ENCODE measurements around the gene RPL29. TPM values are rescaled to one million over a fixed set of nuclear protein-coding genes. Genes with fewer than 3 reads are reported as not detected.

The RPL29 gene
- total and polyA plus RNA-seq, 2 of the 8 experiments (the other 6 are each of a cell fraction or from before 2014, with no cell fraction given), result 1,467 to 2,660 TPM

DNA sequence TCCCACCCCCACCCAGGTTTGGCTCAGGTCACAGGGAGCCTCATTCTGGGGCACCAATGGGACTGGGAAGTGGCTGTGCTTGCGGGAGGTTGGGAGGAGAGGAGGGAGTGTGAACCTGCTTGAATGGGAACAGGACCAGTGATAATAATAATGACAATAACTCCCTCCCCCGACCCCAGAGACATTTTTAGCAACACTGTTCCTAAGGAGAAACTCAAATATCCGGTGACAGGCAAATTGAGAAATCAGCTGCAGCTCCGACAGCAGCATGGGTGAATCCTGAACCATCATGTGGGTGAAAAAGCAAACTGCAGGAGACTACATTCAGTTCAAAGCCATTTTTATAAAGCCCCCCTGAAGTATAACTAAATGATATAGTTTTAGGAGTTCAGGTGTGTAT lies 11.6 kb upstream of the RPL29 start:
- no peak for DNase-seq (ENCODE audit: low read depth in 1 of 2, low spot score in 2 of 2)
- Histone ChIP-seq H2BK120ac (replicated peaks; ENCODE audit: low read depth, low read length) (no peak overlapping the region), H4K8ac (ENCODE audit: extremely low read depth, insufficient read depth, low read length) (no peak overlapping the region), H2AFZ (ENCODE audit: low read length) (no peak overlapping the region), H3K9me3 (ENCODE audit: insufficient read depth in 2 of 2, low read depth in 1 of 2, low read length in 1 of 2) (no peaks in the 10 kb centered on the region), H3K27me3 (replicated peaks in 1 of 4; ENCODE audit: control insufficient read depth in 3 of 4, extremely low read depth in 1 of 4, insufficient read depth in 3 of 4, low read length in 3 of 4) (no peaks in the 10 kb centered on the region; a peak in 3 of 7 replicates), H2BK5ac (ENCODE audit: low read depth, low read length) (no peak overlapping the region), H3K9ac (replicated peaks in 1 of 4; ENCODE audit: extremely low read depth in 1 of 4, low read depth in 3 of 4, low read length in 3 of 4) (no peak overlapping the region; a peak in 1 of 7 replicates), H3K23me2 (ENCODE audit: low read depth, low read length) (peaks cover 7% of the 10 kb centered on the region; the same call in 1 of the 2 replicates), H3K23ac (ENCODE audit: insufficient read length) (no peak overlapping the region), H2BK15ac (ENCODE audit: low read length) (no peak overlapping the region), H3K4me2 (ENCODE audit: insufficient read depth in 1 of 2, low read depth in 2 of 2, low read length in 2 of 2) (no peak overlapping the region; a peak in 1 of 4 replicates), H4K20me1 (replicated peaks in 1 of 2; ENCODE audit: control insufficient read depth in 1 of 2, insufficient read depth in 2 of 2, low read length in 2 of 2) (peaks cover 0 to 1% of the 10 kb centered on the region in 2 experiments), H3K36me3 (ENCODE audit: control insufficient read depth in 2 of 4, insufficient read depth in 4 of 4, low read length in 3 of 4) (no peaks in the 10 kb centered on the region), H3K14ac (ENCODE audit: insufficient read length) (no peak overlapping the region), H3K18ac (ENCODE audit: extremely low read depth, low read length) (no peak overlapping the region), H3K56ac (replicated peaks; ENCODE audit: insufficient read length, low read depth, low read length) (no peak overlapping the region), H3K4me3 (ENCODE audit: extremely low read depth in 1 of 4, insufficient read depth in 2 of 4, low read depth in 3 of 4, low read length in 4 of 4) (no peak overlapping the region), H4K5ac (ENCODE audit: insufficient read length, low read depth, low read length) (no peak overlapping the region), H2BK12ac (ENCODE audit: low read depth, low read length) (no peak overlapping the region), H3K27ac (ENCODE audit: low read depth, low read length) (no peak overlapping the region), H2AK5ac (ENCODE audit: low read depth, low read length) (no peak overlapping the region), H3K4me1 (replicated peaks in 1 of 4; ENCODE audit: control insufficient read depth in 3 of 4, insufficient read depth in 4 of 4, low read length in 3 of 4) (peaks cover 8 to 41% (median 29%) of the 10 kb centered on the region in 4 experiments), H4K91ac (replicated peaks; ENCODE audit: insufficient read length, low read length) (no peak overlapping the region), H3K79me2 (ENCODE audit: control insufficient read depth in 1 of 2, insufficient read depth in 2 of 2, low read length in 2 of 2) (no peaks in the 10 kb centered on the region), H3K4ac (replicated peaks; ENCODE audit: insufficient read length, low read depth, low read length) (no peak overlapping the region), H2BK20ac (ENCODE audit: low read length) (no peak overlapping the region), H3K79me1 (ENCODE audit: low read depth, low read length) (no peaks in the 10 kb centered on the region)
- ChIA-PET POLR2A (ENCODE audit: partially characterized antibody) (interaction anchor here (0.6 to 7.2 kb wide), 6 partner anchors 14 to 222 kb away, joined by 3 to 95 read pairs (median 4); partner anchors contain the start of gene RPL29), CTCF (ENCODE audit: partially characterized antibody) (interaction anchor here (0.6 to 24.7 kb wide), 14 partner anchors 10 to 271 kb away, joined by 3 to 984 read pairs (median 4); partner anchors contain the start of genes ABHD14B, DUSP7 and WDR82)
- 53% methylated on average over 4 of the region's 4 CpGs; no CpG with 5 or more reads in 1 of the 2 experiments for WGBS, 2 experiments (ENCODE audit: extremely low coverage in 1 of 2, insufficient coverage in 1 of 2, insufficient read length in 1 of 2, insufficient replicate concordance in 2 of 2, low coverage in 1 of 2, low lambda C conversion rate in 2 of 2, missing lambda C conversion rate in 1 of 2)
- no peak for FAIRE-seq
- no peak for TF ChIP-seq RFX5 (IDR thresholded peaks at IDR 0.05; ENCODE audit: borderline replicate concordance, low read depth, low read length)
- no peak for TF ChIP-seq GABPA (IDR thresholded peaks at IDR 0.05; ENCODE audit: borderline replicate concordance, insufficient read depth, low read length)
- TF ChIP-seq, protein P1, sequence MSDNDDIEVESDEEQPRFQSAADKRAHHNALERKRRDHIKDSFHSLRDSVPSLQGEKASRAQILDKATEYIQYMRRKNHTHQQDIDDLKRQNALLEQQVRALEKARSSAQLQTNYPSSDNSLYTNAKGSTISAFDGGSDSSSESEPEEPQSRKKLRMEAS (IDR thresholded peaks at IDR 0.05), result no peak
- no peak for TF ChIP-seq NRF1 (IDR thresholded peaks at IDR 0.05; ENCODE audit: low read depth, low read length)
- no peak for TF ChIP-seq CBX8 (IDR thresholded peaks at IDR 0.05; ENCODE audit: borderline replicate concordance, low read depth, low read length)
- no peak for TF ChIP-seq YY1 (IDR thresholded peaks at IDR 0.05; ENCODE audit: low read depth, low read length)
